HAP-1 (cell line): ENCODE measurements around the gene FGD6.

Experiments used
- DNase-seq, 2 experiments: peaks; one replicate each; pipeline ENCODE4 v3.0.0-alpha.2; 2016 to 2020; ENCODE audit warnings: low spot score in 2 of 2
- H3K27me3 ChIP-seq: fragments of 250-450 bp; sonication (Bioruptor Pico); 2 replicates; pipeline ENCODE4 v1.5.1; 2020; ENCODE audit warnings: low read depth, mild to moderate bottlenecking, moderate library complexity
- H3K36me3 ChIP-seq: fragments of 250-450 bp; sonication (Bioruptor Pico); replicated peaks from 2 replicates; pipeline ENCODE4 v1.5.1; 2020; ENCODE audit warnings: mild to moderate bottlenecking
- H3K4me1 ChIP-seq: fragments of 250-450 bp; sonication (Bioruptor Pico); 2 replicates; pipeline ENCODE4 v1.5.1; 2020; ENCODE audit warnings: mild to moderate bottlenecking
- H3K4me3 ChIP-seq: fragments of 250-450 bp; sonication (Bioruptor Pico); 2 replicates; pipeline ENCODE4 v1.5.1; 2020; ENCODE audit warnings: mild to moderate bottlenecking, moderate library complexity
- H3K9me3 ChIP-seq: fragments of 250-450 bp; sonication (Bioruptor Pico); 2 replicates; pipeline ENCODE4 v1.5.1; 2020; ENCODE audit warnings: mild to moderate bottlenecking, moderate library complexity
- in situ Hi-C: fragments of 300-500 bp; cut with MboI; formaldehyde crosslinking; loops from 3 replicates; pipeline ENCODE4 v1.14.3; 2020; ENCODE audit warnings: low sequenced_read_pairs, inconsistent platforms, mixed read lengths

The FGD6 gene

GRCh38 chr12:95136598-95136997 is 80.7 kb downstream of the FGD6 start:
- no peaks in the 10 kb centered on the region for H3K9me3 ChIP-seq
- no peak for DNase-seq
- H3K4me1 ChIP-seq = no peaks in the 10 kb centered on the region
- H3K27me3 ChIP-seq = no peaks in the 10 kb centered on the region
- in situ Hi-C loops = no loop called here
- no peak overlapping the region for H3K4me3 ChIP-seq
- H3K36me3 ChIP-seq = no peaks in the 10 kb centered on the region

- Histone ChIP-seq H3K36me3 (no peaks in the 10 kb centered on the region), H3K27me3 (no peaks in the 10 kb centered on the region), H3K4me1 (peaks cover 7% of the 10 kb centered on the region), H3K4me3 (no peak overlapping the region), H3K9me3 (no peaks in the 10 kb centered on the region)
- in situ Hi-C loops = no loop called here
- DNase-seq = no peak
Measured at GRCh38 chr12:95134085-95134484, 83.2 kb downstream of the FGD6 start.

GRCh38 chr12:95131589-95132340 is 85.5 kb downstream of the FGD6 start:
- no peak overlapping the region for H3K4me3 ChIP-seq
- H3K4me1 ChIP-seq = peaks cover 7% of the 10 kb centered on the region
- no peaks in the 10 kb centered on the region for H3K27me3 ChIP-seq
- in situ Hi-C loops = no loop called here
- H3K9me3 ChIP-seq = no peaks in the 10 kb centered on the region
- DNase-seq = no peak
- H3K36me3 ChIP-seq = no peaks in the 10 kb centered on the region; the same call in 1 of the 2 replicates

- DNase-seq = peak; percentile 26 to 73
- Histone ChIP-seq H3K4me3 (no peak overlapping the region), H3K9me3 (no peaks in the 10 kb centered on the region), H3K36me3 (no peaks in the 10 kb centered on the region; the same call in 1 of the 2 replicates), H3K27me3 (no peaks in the 10 kb centered on the region), H3K4me1 (peaks cover 7% of the 10 kb centered on the region)
- in situ Hi-C loops = no loop called here
Measured at GRCh38 chr12:95130096-95130495, 87.2 kb downstream of the FGD6 start.

- no peaks in the 10 kb centered on the region; the same call in 1 of the 2 replicates for H3K36me3 ChIP-seq
- H3K4me1 ChIP-seq = peaks cover 7% of the 10 kb centered on the region
- H3K27me3 ChIP-seq = no peaks in the 10 kb centered on the region
- no peak overlapping the region for H3K4me3 ChIP-seq
- in situ Hi-C loops = no loop called here
- no peaks in the 10 kb centered on the region for H3K9me3 ChIP-seq
- DNase-seq = no peak
Measured at GRCh38 chr12:95129115-95129514, 88.2 kb downstream of the FGD6 start.

GRCh38 chr12:95126736-95127135 is 90.5 kb downstream of the FGD6 start:
- Histone ChIP-seq H3K27me3 (no peaks in the 10 kb centered on the region), H3K4me1 (peaks cover 7% of the 10 kb centered on the region), H3K36me3 (no peaks in the 10 kb centered on the region; the same call in 1 of the 2 replicates), H3K4me3 (no peak overlapping the region), H3K9me3 (no peaks in the 10 kb centered on the region)
- no peak for DNase-seq
- in situ Hi-C loops = no loop called here

- Histone ChIP-seq H3K9me3 (no peaks in the 10 kb centered on the region), H3K27me3 (no peaks in the 10 kb centered on the region), H3K36me3 (no peaks in the 10 kb centered on the region; the same call in 1 of the 2 replicates), H3K4me3 (no peak overlapping the region), H3K4me1 (peaks cover 7% of the 10 kb centered on the region)
- no peak for DNase-seq
- in situ Hi-C loops = no loop called here
Measured at GRCh38 chr12:95126076-95126475, 91.2 kb downstream of the FGD6 start.

- Histone ChIP-seq H3K36me3 (no peaks in the 10 kb centered on the region; the same call in 1 of the 2 replicates), H3K4me3 (no peak overlapping the region)
- in situ Hi-C loops = no loop called here
Measured at GRCh38 chr12:95124106-95124505, 93.2 kb downstream of the FGD6 start.

GRCh38 chr12:95118788-95119179 is 98.5 kb downstream of the FGD6 start:
- no peaks in the 10 kb centered on the region for H3K27me3 ChIP-seq
- H3K4me1 ChIP-seq = peaks cover 2% of the 10 kb centered on the region; the same call in 1 of the 2 replicates
- no peak for DNase-seq
- H3K9me3 ChIP-seq = no peaks in the 10 kb centered on the region
- in situ Hi-C loops = loop anchor here (5.0 kb wide), 1 partner anchor 414 kb away; no protein-coding TSS in a partner anchor
- no peaks in the 10 kb centered on the region for H3K36me3 ChIP-seq
- H3K4me3 ChIP-seq = no peak overlapping the region

More at GRCh38 chr12:95124106-95124505, 93.2 kb downstream of the FGD6 start:
- no peaks in the 10 kb centered on the region for H3K4me1 ChIP-seq
- H3K9me3 ChIP-seq = no peaks in the 10 kb centered on the region
- no peak for DNase-seq
- no peaks in the 10 kb centered on the region for H3K27me3 ChIP-seq

GRCh38 chr12:95118138-95118787 is 99.0 kb downstream of the FGD6 start:
- H3K9me3 ChIP-seq = no peaks in the 10 kb centered on the region
- no peaks in the 10 kb centered on the region for H3K27me3 ChIP-seq
- H3K4me3 ChIP-seq = no peak overlapping the region
- H3K36me3 ChIP-seq = no peaks in the 10 kb centered on the region
- DNase-seq = no peak
- peaks cover 2% of the 10 kb centered on the region; the same call in 1 of the 2 replicates for H3K4me1 ChIP-seq
- in situ Hi-C loops = loop anchor here (5.0 kb wide), 1 partner anchor 414 kb away; no protein-coding TSS in a partner anchor

- in situ Hi-C loops = loop anchor here (5.0 kb wide), 1 partner anchor 415 kb away; no protein-coding TSS in a partner anchor
- peaks cover 2% of the 10 kb centered on the region; the same call in 1 of the 2 replicates for H3K4me1 ChIP-seq
- no peaks in the 10 kb centered on the region for H3K9me3 ChIP-seq
- no peaks in the 10 kb centered on the region for H3K27me3 ChIP-seq
- no peak overlapping the region for H3K4me3 ChIP-seq
- no peaks in the 10 kb centered on the region for H3K36me3 ChIP-seq
- DNase-seq = peak; percentile 75 to 82
Measured at GRCh38 chr12:95117178-95117599, 100.1 kb downstream of the FGD6 start.

- no peaks in the 10 kb centered on the region for H3K27me3 ChIP-seq
- H3K9me3 ChIP-seq = no peaks in the 10 kb centered on the region
- DNase-seq = no peak
- no peaks in the 10 kb centered on the region for H3K36me3 ChIP-seq
- in situ Hi-C loops = loop anchor here (5.0 kb wide), 1 partner anchor 416 kb away; no protein-coding TSS in a partner anchor
- H3K4me3 ChIP-seq = no peak overlapping the region
- H3K4me1 ChIP-seq = peaks cover 2% of the 10 kb centered on the region; the same call in 1 of the 2 replicates
Measured at GRCh38 chr12:95116773-95117172, 100.5 kb downstream of the FGD6 start.

- Histone ChIP-seq H3K9me3 (no peaks in the 10 kb centered on the region), H3K27me3 (no peaks in the 10 kb centered on the region), H3K4me3 (no peak overlapping the region), H3K36me3 (no peaks in the 10 kb centered on the region), H3K4me1 (peaks cover 2% of the 10 kb centered on the region; the same call in 1 of the 2 replicates)
- no peak for DNase-seq
- in situ Hi-C loops = loop anchor here (5.0 kb wide), 1 partner anchor 416 kb away; no protein-coding TSS in a partner anchor
Measured at GRCh38 chr12:95116341-95116740, 100.9 kb downstream of the FGD6 start.

GRCh38 chr12:95115641-95116040 is 101.6 kb downstream of the FGD6 start:
- H3K4me1 ChIP-seq = peaks cover 2% of the 10 kb centered on the region; the same call in 1 of the 2 replicates
- H3K36me3 ChIP-seq = no peaks in the 10 kb centered on the region
- no peak for DNase-seq
- in situ Hi-C loops = loop anchor here (5.0 kb wide), 1 partner anchor 417 kb away; no protein-coding TSS in a partner anchor
- no peaks in the 10 kb centered on the region for H3K9me3 ChIP-seq
- H3K4me3 ChIP-seq = no peak overlapping the region
- no peaks in the 10 kb centered on the region for H3K27me3 ChIP-seq
